ENCODE measurements around the gene ZFAND2B.
"Not testable (repeated sequence)": the region's sequence is repeated elsewhere in the genome, so short reads cannot be mapped to it uniquely, and the experiment has no call there.

Gene ZFAND2B

DNA sequence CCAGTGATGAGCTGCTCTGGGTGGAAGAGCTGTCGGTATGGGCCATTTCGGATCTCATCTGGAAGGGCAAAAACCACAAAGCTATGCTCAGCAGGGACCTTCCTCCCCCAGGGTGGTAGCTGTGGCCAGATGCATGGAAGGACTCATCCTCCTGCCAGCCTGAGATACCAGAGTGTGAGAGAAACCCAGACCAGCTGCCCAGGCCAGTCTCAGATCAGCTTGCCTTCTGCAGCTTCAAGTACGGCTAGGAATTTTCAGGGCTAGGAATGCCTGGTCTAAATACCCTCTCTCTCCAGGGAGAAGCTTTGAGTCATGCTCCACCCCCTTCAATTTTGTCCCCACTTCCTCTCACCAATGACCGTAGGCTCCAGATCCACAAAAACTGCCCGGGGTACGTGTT, 45.1 kb downstream of the ZFAND2B start:
- DNase-seq, result no peak

- no peak for DNase-seq
Measured at GRCh38 chr2:219252084-219252483, 45.5 kb downstream of the ZFAND2B start.

DNA sequence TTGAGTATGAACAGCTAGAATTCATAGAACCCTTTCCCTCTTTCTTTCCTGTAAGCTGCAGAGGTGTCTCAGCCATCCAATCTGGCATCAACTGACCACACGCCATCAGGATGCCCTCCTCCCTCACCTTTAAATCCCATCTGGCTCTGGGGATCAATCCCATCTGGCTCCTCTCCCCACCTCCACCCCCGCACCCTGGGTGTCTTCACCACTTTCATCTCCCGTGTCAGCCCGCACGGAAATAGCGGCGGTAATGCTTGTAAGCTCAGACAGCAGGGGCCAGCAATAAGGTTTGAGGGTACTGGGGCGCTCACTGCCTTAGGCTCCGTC, 46.0 kb downstream of the ZFAND2B start:
- no peak for DNase-seq

- no peak for DNase-seq
Measured at GRCh38 chr2:219252900-219253752, 46.5 kb downstream of the ZFAND2B start, which contains the start of gene TUBA4B. TSS of gene TUBA4B (plus strand) at chr2:219253243. CDS start at chr2:219253408, 165 bp downstream.

- peak; percentile 71 to 72 for DNase-seq
Measured at GRCh38 chr2:219253753-219254589, 47.4 kb downstream of the ZFAND2B start, which contains the start of gene TUBA4A. TSS of gene TUBA4A (minus strand) at chr2:219253918. CDS start at chr2:219253858, 60 bp downstream.

DNA sequence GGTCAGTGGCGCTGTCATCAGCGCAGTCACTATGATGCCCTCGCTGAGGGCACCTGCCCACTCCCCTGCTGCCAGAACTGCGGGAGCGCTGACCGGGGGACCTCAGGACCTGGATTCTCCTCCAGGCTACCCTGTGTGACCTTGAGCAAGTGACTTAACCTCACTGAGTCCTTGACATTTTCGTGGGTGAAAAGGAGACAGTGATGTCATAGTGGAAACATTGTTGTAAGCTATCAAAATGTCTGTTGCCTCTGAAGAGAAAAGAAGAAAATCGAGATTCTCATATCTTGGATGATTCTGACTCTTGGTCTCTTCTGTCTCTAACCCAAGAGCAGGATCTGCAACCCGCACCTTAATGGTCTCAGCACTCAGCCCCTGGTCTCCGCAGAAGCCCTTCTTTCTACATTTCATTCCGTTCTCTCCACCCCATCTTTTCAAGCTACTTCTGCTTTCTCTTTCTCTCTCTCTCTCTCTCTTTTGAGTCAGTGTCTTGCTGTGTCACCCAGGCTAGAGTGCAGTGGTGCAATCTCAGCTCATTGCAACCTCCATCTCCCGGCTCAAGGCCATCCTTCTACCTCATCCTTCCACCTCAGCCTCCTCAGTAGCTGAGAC, 48.1 kb downstream of the ZFAND2B start:
- no peak for DNase-seq

- not testable (repeated sequence) for DNase-seq
Measured at GRCh38 chr2:219258942-219259341, 52.4 kb downstream of the ZFAND2B start.

Data from hippocampal formation (tissue), 2 donors.